Right cardiac atrium (tissue), 5 donors: ENCODE measurements around the gene SATB2. TPM values are rescaled to one million over a fixed set of nuclear protein-coding genes. Genes with fewer than 3 reads are reported as not detected.

Experiments
- ATAC-seq, 2 donors: fragments of 200-7000 bp; cut with Tn5 transposase; one replicate each; pipeline versions ENCODE4 v1.8.0 to v1.9.1; 2020; ENCODE audit warnings: moderate library complexity in 2 of 2, mild to moderate bottlenecking in 1 of 2
- DNase-seq, 3 donors: peaks; one replicate each; pipeline ENCODE4 v3.0.0-alpha.2; 2020
- H3K27ac ChIP-seq: one replicate; pipeline ENCODE4 v1.5.1; 2013; ENCODE audit warnings: mild to moderate bottlenecking, low read length, control low read depth, moderate library complexity
- H3K27me3 ChIP-seq: one replicate; pipeline ENCODE4 v1.6.1; 2013; ENCODE audit not compliant: control insufficient read depth, insufficient read depth
- H3K4me1 ChIP-seq: one replicate; pipeline ENCODE4 v1.6.1; 2013; ENCODE audit warnings: low read length; ENCODE audit not compliant: control insufficient read depth, insufficient read depth
- H3K4me3 ChIP-seq: one replicate; pipeline ENCODE4 v1.5.1; 2013; ENCODE audit warnings: low read length, control low read depth
- H3K9me3 ChIP-seq: one replicate; pipeline ENCODE4 v1.6.1; 2013; ENCODE audit warnings: low read length; ENCODE audit not compliant: control insufficient read depth
- WGBS: extraction: QIAGEN DNeasy Blood & Tissue Kit; methylation state at CpG from one replicate; pipeline ENCODE4 v1.1.7; 2013; 5-methylcytosine and 5-hydroxymethylcytosine counted together
- intact Hi-C, 4 donors: fragments of 100-400 bp; cut with DNase I; formaldehyde crosslinking; loops; one replicate each; pipeline versions ENCODE4 v1.11.0 to v1.14.0; 2022 to 2023
- polyA plus RNA-seq: library from polyadenylated mRNA; stranded (reverse); fragments of 200-250 nt; gene quantifications from one replicate; pipeline ENCODE4 v1.2.3, GENCODE V29; 2013
- total RNA-seq, 4 donors: library from RNA; stranded (reverse); fragmentation: NEBNext Ultra II Directional; extraction: Animal tissue kit (Norgen Biotek cat#: 25700); gene quantifications; one replicate each; pipeline ENCODE4 v1.2.1, GENCODE V29; 2021
- donor health status: healthy with polysubstance abuse.
- donor health status: DM: no; HTN: yes; CAD: no.
- donor health status: DM: no; HTN: no; CAD: no.
- donor health status: DM: no; HTN: yes; CAD: no; lungs with severe emphysema.
- donor health status: DM: yes; HTN: yes; CAD: no.

Gene SATB2
- total and polyA plus RNA-seq, 5 donors, result 0.75 to 2.2 (median 1.7) TPM

DNA sequence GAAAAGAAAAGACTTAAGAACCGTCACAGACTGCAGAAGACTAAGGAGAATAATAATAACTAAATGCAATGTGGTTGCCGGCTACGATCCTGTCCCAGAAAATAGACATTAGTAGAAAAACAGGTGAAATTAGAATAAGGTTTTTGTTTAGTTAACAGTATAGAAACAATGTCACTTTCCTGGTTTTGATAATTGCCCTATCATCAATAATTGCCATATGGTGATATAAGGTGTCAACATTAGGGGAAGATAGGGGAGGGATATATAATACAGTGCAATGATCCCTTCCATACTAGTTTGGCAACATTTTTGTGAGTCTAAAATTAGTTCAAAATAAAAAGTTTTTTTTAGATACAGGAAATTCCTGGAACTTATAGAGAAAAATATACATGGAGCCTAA lies 144.8 kb downstream of the SATB2 start:
- Histone ChIP-seq H3K9me3 (no peaks in the 10 kb centered on the region), H3K4me3 (no peak overlapping the region), H3K27me3 (no peaks in the 10 kb centered on the region), H3K27ac (no peak overlapping the region), H3K4me1 (no peaks in the 10 kb centered on the region)
- no peak for DNase-seq
- WGBS, result 93% methylated on average over 3 of the region's 3 CpGs
- intact Hi-C loops, result no loop called here
- no peak for ATAC-seq

DNA sequence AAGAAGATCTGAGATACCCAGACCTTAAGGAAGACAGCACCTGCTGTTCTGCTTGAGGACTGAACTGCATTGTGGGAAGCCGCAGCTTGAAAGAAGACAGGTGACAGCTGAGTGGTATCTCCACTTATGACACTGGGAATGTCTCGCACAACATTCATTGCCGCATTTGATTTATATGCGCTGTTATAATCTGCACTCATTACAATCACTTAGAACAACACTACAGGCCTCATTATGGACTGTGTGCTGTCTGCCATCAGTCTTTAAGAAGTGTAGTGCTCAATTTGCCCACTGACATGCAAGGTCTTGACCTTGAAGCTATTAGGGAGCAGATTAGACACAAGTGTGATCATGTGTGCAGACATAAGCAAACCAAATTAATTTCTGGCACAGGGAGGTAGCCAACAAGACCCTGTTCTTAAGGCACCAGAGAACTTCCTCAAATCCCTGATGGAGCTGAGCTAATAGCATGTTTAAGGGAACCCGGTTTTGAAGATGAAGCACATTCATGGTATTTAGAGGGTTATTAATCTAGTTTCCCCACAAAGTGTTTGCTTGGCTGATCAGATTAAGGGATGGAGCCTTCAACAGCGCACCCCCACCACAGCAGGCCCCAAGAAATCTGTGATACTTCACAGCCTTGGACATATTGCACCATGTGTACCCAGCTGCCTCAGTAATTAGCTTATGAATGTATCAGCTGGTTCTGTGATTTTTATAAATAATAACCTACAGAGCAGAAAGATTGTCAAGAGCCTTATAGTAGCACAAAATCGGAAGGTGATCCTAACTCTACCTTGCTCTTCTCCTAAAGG lies 146.8 kb downstream of the SATB2 start:
- no peaks in the 10 kb centered on the region for H3K27me3 ChIP-seq
- intact Hi-C loops, result no loop called here
- ATAC-seq (no peak), DNase-seq (no peak)
- no peak overlapping the region for H3K27ac ChIP-seq
- no peaks in the 10 kb centered on the region for H3K9me3 ChIP-seq
- WGBS, result 81% methylated on average over 7 of the region's 7 CpGs
- no peak overlapping the region for H3K4me3 ChIP-seq
- no peaks in the 10 kb centered on the region for H3K4me1 ChIP-seq

DNA sequence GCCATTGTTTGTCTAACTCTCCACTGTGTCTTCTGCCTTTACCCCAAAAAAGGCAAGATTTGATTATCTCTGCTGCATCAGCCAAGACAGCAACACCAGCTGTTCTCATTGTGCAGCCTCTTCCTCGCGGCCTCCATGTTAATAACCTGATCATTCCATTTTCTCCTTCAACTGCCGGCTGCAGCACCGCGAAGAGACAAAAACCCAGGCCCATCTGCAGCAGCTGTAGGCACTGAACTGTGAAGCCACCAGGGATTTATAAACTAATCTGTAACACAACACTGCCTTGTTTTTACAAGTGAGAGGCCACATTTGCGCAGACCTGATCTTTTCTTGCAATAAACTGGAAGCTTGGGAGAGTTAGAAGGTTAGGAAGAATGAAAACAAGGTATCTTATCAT lies 147.8 kb downstream of the SATB2 start:
- Histone ChIP-seq H3K27me3 (no peaks in the 10 kb centered on the region), H3K4me3 (no peak overlapping the region), H3K9me3 (no peaks in the 10 kb centered on the region), H3K27ac (no peak overlapping the region), H3K4me1 (no peaks in the 10 kb centered on the region)
- ATAC-seq (no peak), DNase-seq (no peak)
- intact Hi-C loops, result no loop called here
- 80% methylated on average over 6 of the region's 6 CpGs for WGBS

DNA sequence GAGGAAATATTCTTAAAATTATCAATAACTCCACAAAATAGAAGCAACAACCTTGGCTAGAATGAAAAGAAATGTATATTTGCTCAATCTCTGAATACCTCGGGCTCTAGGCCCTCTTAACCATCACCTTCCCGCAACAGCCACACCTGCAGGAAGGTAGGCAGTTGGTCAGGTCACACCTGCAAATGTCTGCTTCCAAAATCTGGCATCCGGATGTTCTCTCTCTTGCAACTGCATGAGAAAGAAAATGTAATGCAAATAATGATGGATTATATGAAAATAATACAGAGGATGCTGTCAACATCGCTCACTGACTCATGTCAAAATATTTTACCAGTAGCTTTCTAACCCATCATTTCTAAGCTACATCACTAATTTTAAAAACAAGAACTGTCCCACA lies 148.3 kb downstream of the SATB2 start:
- no peak for ATAC-seq

DNA sequence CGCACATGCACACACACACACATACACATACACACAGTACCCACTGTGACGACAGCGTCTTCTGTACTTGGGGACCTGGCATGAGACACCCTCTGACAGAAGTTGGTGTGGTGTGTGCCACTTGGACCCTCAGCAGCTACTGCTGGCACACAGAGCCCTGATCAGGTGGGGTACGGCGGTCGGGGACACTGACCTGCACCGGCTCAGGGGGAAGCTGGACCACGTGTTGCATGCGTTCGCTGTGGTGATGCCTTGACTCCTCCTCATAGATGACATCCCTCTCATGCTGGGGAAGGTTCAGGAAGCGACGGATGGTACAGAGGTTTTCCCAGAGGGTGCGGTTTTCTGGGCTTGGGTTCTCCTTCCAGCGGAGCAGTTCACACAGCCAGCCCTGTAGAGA lies 149.2 kb downstream of the SATB2 start:
- no peak overlapping the region for H3K27ac ChIP-seq
- H3K27me3 ChIP-seq, result no peaks in the 10 kb centered on the region
- H3K9me3 ChIP-seq, result no peaks in the 10 kb centered on the region
- DNase-seq (no peak), ATAC-seq (no peak)
- WGBS, result 93% methylated on average over 14 of the region's 14 CpGs
- H3K4me3 ChIP-seq, result no peak overlapping the region
- H3K4me1 ChIP-seq, result no peaks in the 10 kb centered on the region
- intact Hi-C loops, result no loop called here

More for the DNA sequence above, 148.3 kb downstream of the SATB2 start:
- no peak overlapping the region for H3K27ac ChIP-seq
- DNase-seq, result no peak
- no peaks in the 10 kb centered on the region for H3K9me3 ChIP-seq
- H3K27me3 ChIP-seq, result no peaks in the 10 kb centered on the region
- no peaks in the 10 kb centered on the region for H3K4me1 ChIP-seq
- no peak overlapping the region for H3K4me3 ChIP-seq
- WGBS, result 85% methylated on average over 4 of the region's 4 CpGs
- intact Hi-C loops, result no loop called here

DNA sequence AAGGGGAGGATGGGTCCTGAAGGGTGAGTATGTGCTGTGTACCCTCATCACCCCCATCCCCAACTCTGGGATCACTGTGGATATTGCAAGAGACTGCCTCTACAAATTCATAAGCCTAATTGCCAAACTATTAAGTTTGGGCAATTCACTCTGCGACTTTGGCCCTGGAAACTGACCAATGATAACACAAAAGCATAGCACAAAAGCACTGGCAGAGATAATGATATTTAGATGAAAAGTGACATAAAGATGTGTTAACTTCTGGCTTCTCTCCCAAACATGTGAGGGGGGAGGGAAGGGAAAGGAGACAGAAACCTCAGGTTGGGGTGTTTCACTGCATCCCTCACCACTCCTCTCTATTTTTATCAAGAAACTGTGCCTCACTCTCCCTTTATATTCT lies 150.3 kb downstream of the SATB2 start:
- Histone ChIP-seq H3K9me3 (no peaks in the 10 kb centered on the region), H3K27me3 (no peaks in the 10 kb centered on the region), H3K27ac (no peak overlapping the region), H3K4me1 (no peaks in the 10 kb centered on the region), H3K4me3 (no peak overlapping the region)
- intact Hi-C loops, result no loop called here
- WGBS, result 66% methylated on average over 1 of the region's 1 CpG
- no peak for DNase-seq
- no peak for ATAC-seq

DNA sequence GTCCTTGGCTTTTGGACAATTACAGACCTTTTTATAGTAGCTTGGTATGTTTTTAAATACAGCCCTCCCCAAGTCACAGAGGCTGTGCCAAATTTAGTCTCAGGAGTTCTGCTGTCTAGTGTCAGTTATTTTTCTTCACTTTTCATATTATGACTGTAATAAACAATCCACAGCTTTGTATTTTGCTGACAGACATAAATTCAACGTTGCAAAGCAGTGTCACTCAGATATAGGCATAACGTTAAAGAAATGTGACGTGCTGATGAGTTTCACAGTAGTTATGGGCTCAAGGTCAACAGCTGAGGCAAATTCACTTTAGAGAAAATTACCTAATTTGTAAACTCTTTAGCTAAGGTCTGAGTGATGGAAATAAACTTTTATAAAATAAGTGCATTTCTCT lies 151.6 kb downstream of the SATB2 start:
- intact Hi-C loops, result no loop called here
- 55% methylated on average over 3 of the region's 3 CpGs for WGBS

DNA sequence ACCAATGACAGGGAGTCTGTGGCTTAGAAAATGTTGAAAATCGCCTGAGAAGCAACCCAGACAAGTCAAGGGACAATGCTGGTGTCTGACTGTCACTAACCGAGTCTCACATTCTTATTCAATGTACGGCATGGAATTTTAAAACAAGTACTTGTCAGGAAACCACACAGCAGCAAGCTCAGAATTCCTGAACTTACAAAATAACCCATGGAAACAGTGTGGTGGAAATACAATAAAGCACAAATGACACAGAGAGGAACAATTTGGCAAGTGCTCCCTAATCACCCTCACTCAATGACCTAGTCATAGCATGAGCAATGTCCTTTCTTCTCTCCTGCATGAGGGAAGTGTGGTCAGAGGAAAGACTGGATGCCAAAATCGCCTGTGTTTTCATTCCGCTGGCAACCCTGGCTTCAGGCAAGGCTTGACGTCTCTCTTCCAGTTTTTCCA lies 154.0 kb downstream of the SATB2 start:
- intact Hi-C loops, result no loop called here
- Histone ChIP-seq H3K27ac (no peak overlapping the region), H3K4me1 (no peaks in the 10 kb centered on the region), H3K9me3 (no peaks in the 10 kb centered on the region), H3K27me3 (no peaks in the 10 kb centered on the region), H3K4me3 (no peak overlapping the region)
- 68% methylated on average over 6 of the region's 6 CpGs for WGBS
- DNase-seq (no peak), ATAC-seq (no peak)

More for the DNA sequence above, 151.6 kb downstream of the SATB2 start:
- H3K4me1 ChIP-seq, result no peaks in the 10 kb centered on the region
- ATAC-seq (no peak), DNase-seq (no peak)
- no peaks in the 10 kb centered on the region for H3K27me3 ChIP-seq
- H3K9me3 ChIP-seq, result no peaks in the 10 kb centered on the region
- no peak overlapping the region for H3K4me3 ChIP-seq
- H3K27ac ChIP-seq, result no peak overlapping the region

DNA sequence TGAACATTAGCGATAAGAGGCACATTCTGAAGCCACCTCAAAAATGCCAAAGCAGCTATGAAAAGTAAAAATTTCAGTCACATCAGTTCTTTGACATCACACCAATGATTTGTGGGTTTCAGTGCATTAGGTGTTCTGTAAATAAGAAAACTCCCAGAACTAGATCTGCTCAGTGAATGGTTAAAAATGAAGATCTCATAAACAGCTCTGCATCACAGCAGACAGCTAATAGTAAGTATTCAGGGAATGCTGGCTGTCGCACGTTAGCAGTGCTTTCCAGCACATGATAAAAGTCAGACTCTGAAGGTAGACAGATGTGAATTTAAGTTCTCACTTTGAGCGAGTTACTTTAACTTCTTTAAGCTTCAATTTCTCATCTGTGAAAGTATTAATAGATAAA lies 154.9 kb downstream of the SATB2 start:
- intact Hi-C loops, result no loop called here
- WGBS, result 43% methylated on average over 4 of the region's 4 CpGs
- ATAC-seq (no peak), DNase-seq (no peak)
- H3K9me3 ChIP-seq, result no peaks in the 10 kb centered on the region
- H3K27ac ChIP-seq, result no peak overlapping the region
- H3K4me3 ChIP-seq, result no peak overlapping the region
- no peaks in the 10 kb centered on the region for H3K27me3 ChIP-seq
- H3K4me1 ChIP-seq, result no peaks in the 10 kb centered on the region

DNA sequence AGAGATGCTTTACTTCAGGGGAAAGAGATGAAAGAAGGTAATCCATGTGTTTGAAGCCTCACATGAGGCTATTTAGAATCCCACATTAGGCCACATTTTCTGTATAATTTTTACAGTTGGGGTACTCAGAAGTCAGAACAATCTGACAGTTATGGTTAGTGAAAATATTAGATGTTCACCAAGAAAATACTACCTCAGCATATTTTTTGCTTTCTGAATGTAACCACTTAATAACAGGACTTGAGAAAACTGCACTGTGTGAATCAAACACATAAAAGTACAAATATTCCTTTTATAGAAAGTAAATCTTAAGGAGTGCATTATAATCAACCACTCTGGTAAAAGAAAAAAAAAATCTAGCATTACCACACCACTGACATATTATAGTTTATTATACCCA lies 169.3 kb downstream of the SATB2 start:
- DNase-seq, result no peak
- Histone ChIP-seq H3K27ac (no peak overlapping the region), H3K4me1 (no peaks in the 10 kb centered on the region), H3K4me3 (no peak overlapping the region), H3K9me3 (no peaks in the 10 kb centered on the region), H3K27me3 (no peaks in the 10 kb centered on the region)
- no peak for ATAC-seq
- intact Hi-C loops, result no loop called here

DNA sequence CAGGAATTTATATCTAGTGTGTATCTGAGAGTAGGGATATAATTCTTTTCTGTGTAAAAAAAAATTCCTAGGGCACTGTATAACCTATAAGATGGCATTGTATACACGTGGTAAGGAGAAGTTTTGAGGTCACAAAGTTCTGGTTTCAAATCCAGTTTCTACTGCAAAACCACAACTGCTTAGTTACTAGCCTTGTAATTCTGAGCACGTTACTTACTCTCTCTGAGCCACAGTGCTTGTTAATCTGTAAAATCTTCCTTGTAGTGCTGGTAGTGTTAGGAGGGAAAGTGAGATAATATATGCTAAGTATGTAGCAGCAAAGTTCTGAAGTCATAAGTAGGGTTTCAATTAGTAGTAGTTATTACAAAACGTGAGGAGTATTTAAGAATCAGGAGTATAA lies 175.4 kb downstream of the SATB2 start:
- DNase-seq (no peak), ATAC-seq (no peak)
- Histone ChIP-seq H3K4me3 (no peak overlapping the region), H3K27me3 (no peaks in the 10 kb centered on the region), H3K27ac (no peak overlapping the region), H3K9me3 (no peaks in the 10 kb centered on the region), H3K4me1 (no peaks in the 10 kb centered on the region)
- intact Hi-C loops, result no loop called here
- WGBS, result 75% methylated on average over 3 of the region's 3 CpGs

DNA sequence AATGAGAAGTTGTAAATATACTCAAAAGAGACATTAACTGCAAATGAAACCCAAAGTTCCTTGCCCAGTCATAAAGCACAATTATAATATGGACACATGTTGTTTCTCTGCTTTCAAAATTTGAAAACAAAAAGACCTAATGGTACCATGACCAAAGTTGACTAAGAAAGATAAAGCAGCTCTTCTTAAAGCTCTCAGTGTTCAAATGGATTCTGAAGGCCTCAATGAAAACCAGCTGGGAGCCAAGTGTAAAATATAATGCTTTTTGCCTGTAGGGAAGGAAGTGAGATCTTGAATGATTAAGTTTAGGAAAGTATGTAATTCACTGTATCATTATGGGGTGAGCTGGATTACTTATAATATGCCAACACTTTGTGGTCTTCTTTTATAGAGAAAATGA lies 178.6 kb downstream of the SATB2 start:
- no peak for DNase-seq
- Histone ChIP-seq H3K4me3 (no peak overlapping the region), H3K27me3 (no peaks in the 10 kb centered on the region), H3K27ac (no peak overlapping the region), H3K4me1 (no peaks in the 10 kb centered on the region), H3K9me3 (no peaks in the 10 kb centered on the region)
- ATAC-seq, result no peak
- intact Hi-C loops, result no loop called here
